ENCODE data around the gene XRCC1.
A peak's percentile ranks its signal among the peaks of the same experiment; 100 is the strongest.
"Not testable (repeated sequence)": the region's sequence is repeated elsewhere in the genome, so short reads cannot be mapped to it uniquely, and the experiment has no call there.

Gene XRCC1

GRCh38 chr19:43575955-43576878, 890 bp upstream of the XRCC1 start:
- DNase-seq (ENCODE audit: low spot score), result peak; percentile 36

GRCh38 chr19:43574424-43575155, 737 bp downstream of the XRCC1 start:
- no peak for DNase-seq (ENCODE audit: low spot score)

GRCh38 chr19:43572171-43572588, 3.1 kb downstream of the XRCC1 start:
- no peak for DNase-seq (ENCODE audit: low spot score)

GRCh38 chr19:43570174-43570791, 5.0 kb downstream of the XRCC1 start:
- no peak for DNase-seq (ENCODE audit: low spot score)

DNA sequence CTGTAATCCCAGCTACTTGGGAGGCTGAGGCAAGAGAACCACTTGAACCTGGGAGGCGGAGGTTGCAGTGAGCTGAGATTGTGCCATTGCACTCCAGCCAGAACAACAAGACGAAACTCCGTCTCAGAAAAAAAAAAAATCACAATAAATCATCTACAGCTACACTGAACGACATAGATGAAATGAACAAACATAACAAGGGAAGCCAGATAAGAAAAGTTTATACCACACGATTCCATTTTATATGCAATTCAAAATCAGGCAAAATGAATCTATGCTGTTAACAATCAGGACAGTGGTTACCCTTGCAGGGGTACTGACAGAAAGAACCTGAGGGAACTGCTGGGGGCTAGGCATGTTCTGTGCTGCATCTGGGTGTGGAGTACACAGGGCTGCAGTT, 5.7 kb downstream of the XRCC1 start:
- DNase-seq (ENCODE audit: low spot score), result no peak

- DNase-seq (ENCODE audit: low spot score), result no peak
Observed at GRCh38 chr19:43564800-43565199, 10.5 kb downstream of the XRCC1 start.

- no peak for DNase-seq (ENCODE audit: low spot score)
Observed at GRCh38 chr19:43563816-43564457, 11.4 kb downstream of the XRCC1 start.

GRCh38 chr19:43562698-43563241, 12.6 kb downstream of the XRCC1 start:
- DNase-seq (ENCODE audit: low spot score), result no peak

GRCh38 chr19:43562226-43562697, 13.1 kb downstream of the XRCC1 start:
- DNase-seq (ENCODE audit: low spot score), result no peak

GRCh38 chr19:43561139-43561970, 14.0 kb downstream of the XRCC1 start:
- DNase-seq (ENCODE audit: low spot score), result no peak

- no peak for DNase-seq (ENCODE audit: low spot score)
Observed at GRCh38 chr19:43560687-43561086, 14.6 kb downstream of the XRCC1 start.

GRCh38 chr19:43555185-43555770, 20.0 kb downstream of the XRCC1 start:
- DNase-seq (ENCODE audit: low spot score), result peak; percentile 66

DNA sequence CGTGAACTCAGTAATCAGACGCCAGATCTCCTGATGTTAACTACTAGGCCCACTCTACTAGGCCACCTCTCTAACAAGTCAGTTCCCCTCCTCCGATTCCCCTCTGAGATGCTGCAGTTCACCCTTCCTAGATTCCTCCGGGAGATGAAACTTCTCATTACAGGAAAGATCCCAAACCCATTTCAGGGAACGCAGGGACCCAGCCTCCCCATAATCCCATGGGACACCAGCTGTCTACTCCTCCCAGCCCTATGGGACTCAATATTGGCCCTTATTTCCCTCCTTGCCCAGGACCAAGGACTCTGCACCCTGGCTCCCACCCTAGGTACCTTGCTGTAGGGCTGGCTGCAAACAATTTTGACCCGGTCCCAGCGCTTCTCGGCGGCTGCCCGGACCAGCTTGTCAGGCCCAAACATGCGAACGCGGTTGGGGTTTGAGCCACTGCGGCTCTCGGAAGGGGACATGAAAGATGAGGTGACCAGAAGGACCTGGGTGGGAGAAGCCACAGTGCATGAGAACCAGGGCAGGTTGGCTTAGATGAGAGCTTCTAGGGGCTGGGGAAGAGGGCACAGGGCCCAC, 20.9 kb downstream of the XRCC1 start:
- no peak for DNase-seq (ENCODE audit: low spot score)

GRCh38 chr19:43553656-43554055, 21.7 kb downstream of the XRCC1 start:
- DNase-seq (ENCODE audit: low spot score), result no peak

DNA sequence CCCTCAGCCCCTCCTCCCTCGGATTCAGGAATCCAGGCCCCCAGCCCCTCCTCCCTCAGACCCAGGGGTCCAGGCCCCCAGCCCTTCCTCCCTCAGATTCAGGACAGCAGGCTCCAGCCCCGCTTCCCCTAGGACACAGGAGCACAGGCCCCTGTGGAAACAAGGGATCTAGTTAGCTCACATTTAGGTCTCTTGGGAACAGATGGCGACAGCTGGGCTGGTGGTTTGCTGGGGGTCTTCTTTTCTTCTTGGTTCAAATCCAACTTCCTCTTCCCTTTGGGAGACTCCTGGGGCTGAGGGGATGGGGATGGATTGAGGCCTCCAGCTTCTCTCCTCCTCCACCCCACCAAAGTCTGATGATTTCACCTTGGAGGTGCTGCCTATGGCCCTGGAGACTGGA, 22.7 kb downstream of the XRCC1 start:
- no peak for DNase-seq (ENCODE audit: low spot score)

- no peak for DNase-seq (ENCODE audit: low spot score)
Observed at GRCh38 chr19:43552198-43552450, 23.2 kb downstream of the XRCC1 start.

- no peak for DNase-seq (ENCODE audit: low spot score)
Observed at GRCh38 chr19:43551399-43552197, 23.7 kb downstream of the XRCC1 start.

GRCh38 chr19:43548706-43549105, 26.6 kb downstream of the XRCC1 start:
- no peak for DNase-seq (ENCODE audit: low spot score)

GRCh38 chr19:43547926-43548325, 27.4 kb downstream of the XRCC1 start:
- DNase-seq (ENCODE audit: low spot score), result not testable (repeated sequence)

DNA sequence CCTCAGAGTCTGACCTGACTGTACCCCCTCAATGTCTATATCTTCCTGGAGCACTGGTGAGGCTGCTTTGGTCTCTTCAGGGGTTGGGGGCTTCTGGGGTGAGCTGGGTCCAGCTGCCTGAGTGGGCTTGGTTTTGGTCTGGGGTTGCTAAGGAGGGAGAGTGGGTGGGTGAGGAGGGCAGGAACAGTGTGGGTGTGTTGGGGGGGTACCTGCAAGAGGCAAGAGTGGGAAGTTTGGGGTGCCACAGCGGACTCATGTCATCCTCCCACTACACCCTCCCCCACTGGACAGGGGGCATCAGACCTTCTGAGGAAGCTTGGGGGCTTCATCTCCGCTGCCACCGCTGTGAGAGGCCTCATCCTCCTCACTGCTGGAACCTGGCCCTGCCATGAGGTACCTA, 28.7 kb downstream of the XRCC1 start:
- DNase-seq (ENCODE audit: low spot score), result no peak

All from SW480 (cell line).